ENCODE measurements around the gene GLIS2.
"Not testable (repeated sequence)": the region's sequence is repeated elsewhere in the genome, so short reads cannot be mapped to it uniquely, and the experiment has no call there.

GLIS2 gene

DNA sequence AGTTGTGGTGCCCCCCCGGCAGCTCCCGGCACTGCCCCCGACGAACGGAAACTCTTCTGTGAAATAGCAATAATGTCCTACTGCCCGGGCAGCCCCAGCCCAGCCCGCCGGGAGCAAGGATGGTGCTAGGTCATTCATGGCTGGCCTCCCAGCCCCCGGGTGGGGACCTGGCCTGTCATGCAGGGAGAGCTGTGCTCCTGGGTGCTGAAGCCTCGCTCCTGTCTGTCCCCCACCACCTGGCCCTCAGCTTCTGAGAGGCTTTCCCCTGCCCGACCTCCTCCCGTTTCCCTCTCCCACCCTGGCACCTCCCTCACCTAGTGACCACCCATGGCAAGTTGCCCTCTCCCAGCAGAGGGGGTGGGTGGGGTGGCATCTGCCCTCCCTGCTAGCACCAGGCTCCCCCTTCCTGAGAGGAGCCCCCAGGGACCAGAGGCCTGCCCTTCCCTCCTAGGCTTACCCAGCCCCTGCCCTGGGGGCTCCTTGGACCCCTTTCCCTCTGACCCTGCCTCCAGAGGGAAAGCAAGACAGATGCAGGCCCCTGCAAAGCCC lies 21.7 kb downstream of the GLIS2 start:
- no peak for DNase-seq

DNA sequence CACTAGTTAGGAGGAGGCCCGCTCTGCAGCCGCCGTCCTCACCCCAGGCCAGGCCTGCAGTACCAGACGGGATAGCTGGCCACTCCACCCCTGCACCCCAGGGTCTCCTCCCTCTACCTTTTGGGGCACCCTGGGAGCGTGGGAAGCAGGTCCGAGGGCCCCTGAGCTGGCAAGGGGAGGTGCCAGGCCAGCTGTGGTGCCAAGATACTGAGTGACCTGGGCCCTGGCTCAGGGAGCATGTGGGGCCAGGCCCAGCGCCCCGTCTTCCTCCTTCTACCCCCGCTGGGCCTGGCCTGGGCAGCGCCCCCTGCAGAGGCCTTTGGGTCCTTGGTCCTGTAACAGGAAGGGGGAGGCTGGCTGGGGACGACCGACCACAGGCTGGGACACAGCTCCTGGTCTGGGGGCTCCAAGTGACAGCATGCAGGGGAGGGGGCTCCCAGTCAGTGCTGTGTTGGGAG lies 22.3 kb downstream of the GLIS2 start:
- no peak for DNase-seq

DNA sequence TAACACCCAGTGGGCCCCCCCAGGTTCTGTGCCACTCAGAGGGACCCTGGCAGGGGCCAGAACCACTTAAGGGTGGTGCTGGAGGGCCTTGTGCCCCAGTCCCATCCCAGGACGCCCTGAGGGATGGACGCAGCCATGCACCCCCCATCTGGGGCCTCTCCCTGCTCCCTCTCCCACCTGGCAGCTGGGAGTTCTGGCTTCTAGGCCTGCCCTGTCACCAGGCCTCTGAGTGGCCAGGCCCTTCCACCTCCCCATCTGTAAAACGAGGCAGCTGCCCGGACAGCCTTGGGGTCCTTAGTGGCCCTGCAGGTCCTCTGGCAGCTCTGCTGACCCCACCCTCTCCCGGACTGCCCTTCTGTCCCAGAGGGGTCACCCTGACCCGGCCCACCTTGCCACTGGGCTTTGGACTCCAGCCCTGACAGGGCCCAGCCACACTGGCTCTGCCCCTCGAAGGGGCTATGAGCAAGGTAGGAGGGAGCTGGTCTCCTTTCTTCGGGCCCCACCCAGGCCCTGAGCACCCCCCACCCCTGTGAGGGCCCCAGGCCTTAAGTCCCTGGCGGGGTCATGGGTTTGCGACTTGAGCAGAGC lies 22.9 kb downstream of the GLIS2 start:
- no peak for DNase-seq

DNA sequence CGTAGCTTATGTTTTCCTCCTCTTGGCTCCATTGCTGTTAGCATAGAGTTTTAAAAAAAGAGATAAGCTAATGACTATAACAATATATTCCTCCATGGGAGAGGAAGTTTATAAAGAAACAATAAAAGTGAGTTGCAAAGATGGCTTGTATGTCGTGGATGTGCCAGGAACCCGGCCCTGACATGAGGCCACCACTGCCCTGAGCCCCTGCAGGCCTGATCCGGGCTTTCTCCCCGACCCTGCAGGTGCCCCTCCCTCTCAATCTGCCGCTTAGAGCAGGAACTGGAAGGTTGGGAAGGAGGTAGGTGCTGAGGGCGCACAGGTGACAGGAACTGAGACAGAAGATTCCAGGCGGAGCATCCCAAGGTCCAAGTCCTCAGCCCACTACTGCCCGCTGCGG lies 23.6 kb downstream of the GLIS2 start:
- DNase-seq: no peak

DNA sequence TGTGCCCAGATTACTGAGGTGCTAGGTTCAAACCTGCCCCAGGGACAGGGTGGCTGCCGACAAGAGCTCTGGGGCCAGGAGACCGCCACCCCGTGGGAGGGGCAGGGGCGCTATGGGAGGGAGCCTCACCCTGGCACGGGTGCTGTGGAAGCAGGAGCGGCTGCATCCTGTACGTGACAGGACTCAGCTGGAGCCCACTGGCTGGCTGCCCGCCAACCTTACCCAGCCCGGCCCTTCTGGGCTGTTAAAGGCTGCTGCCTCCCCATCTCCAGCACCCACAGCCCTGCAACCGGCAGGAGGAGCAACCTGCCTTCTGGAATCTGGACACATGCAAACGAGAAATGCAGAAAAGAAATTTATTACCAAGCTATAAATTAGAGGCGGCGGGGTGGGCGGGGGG lies 24.0 kb downstream of the GLIS2 start:
- no peak for DNase-seq

DNA sequence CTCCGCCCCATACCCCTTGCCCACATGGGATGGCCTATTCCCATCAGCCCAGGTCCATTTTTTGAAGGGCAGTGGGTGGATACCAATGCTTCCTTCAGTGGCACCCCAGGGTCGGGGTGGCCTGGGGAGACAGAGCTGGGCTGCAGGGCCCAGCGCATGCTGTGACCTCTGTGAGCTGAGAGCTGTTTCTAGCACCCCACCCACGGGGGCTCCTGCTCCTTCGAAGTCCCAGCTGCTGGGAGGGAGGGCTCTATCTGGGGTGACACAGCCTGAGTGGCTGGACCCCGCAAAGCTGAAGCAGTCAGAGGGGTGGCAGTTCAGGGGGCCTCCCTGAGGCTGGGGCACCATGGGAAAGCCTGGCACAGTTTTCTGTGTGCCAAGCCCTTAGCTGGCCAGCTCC lies 24.6 kb downstream of the GLIS2 start:
- no peak for DNase-seq

DNA sequence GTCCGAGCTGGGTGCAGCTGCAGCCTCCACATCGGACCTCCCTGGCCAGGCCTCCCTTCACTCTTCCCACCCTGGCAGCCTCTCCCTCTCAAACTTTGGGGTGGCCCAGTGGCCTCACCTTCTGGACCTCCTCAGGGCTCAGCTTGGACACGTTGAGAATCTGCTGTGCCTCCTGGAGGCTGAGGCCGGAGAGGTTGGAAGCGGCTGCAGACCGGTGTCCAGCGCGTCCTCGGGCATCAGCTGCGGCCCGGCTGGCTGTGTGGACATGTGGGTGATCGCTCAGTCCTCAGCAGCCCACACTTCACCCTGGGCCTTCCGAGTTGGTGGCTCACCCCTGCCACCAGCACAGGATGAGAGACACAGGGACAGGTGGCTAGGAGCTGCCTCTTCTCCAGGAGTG lies 25.4 kb downstream of the GLIS2 start:
- no peak for DNase-seq

DNA sequence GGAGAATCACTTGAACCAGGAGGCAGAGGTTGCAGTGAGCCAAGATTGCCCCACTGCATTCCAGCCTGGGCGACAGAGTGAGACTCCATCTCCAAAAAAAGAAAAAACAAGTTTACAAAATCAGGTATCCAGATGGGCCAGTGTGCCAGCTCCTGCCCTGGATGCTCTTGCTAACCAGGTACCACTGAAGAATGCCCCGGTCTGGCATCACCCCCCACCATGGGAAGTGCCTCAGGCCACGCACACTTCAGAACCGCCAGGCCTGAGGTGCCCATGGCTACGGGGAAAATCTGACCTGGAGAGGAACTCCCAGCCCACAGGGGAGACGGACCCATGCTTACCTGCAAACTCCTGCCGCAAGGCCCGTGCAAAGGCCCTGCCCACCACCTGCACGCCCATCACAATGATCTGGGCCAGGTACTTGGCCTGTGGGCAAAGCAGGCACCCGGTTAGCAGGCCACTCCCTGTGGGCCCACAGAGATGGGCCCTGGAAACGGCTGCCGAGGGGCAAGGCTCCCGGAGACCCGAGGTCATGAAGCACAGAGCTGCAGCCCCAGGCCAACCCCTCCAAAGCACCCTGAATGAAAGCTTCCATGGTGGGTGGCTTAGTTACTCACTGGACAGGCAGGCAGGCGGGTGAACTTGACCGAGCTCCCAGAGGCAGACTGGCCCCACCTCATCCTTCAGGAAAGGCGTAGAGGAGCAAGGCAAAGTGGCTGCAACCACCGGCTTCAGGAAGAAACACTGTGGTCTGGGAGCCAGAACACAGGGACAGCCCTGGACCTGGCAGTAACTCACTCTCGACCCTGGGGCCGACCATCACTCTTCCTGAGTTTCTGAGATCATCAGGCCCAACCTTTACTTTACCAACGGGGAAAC lies 27.2 kb downstream of the GLIS2 start:
- no peak for DNase-seq

DNA sequence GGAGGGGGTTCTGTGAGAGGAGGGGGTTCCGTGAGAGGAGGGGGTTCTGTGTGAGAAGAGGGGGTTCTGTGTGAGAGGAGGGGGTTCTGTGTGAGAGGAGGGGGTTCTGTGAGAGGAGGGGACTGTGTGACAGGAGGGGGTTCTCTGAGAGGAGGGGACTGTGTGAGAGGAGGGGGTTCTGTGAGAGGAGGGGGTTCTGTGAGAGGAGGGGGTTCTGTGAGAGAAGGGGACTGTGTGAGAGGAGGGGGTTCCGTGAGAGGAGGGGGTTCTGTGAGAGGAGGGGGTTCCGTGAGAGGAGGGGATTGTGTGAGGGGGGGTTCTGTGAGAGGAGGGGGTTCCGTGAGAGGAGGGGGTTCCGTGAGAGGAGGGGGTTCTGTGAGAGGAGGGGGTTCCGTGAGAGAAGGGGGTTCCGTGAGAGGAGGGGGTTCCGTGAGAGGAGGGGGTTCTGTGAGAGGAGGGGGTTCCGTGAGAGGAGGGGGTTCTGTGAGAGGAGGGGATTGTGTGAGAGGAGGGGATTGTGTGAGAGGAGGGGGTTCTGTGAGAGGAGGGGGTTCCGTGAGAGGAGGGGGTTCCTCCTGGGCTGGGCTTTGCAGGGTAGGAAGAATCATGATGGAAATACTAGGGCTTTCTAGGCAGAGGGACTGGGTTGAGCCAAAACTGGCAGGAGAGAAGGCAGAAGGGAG lies 28.6 kb downstream of the GLIS2 start:
- DNase-seq: not testable (repeated sequence)

DNA sequence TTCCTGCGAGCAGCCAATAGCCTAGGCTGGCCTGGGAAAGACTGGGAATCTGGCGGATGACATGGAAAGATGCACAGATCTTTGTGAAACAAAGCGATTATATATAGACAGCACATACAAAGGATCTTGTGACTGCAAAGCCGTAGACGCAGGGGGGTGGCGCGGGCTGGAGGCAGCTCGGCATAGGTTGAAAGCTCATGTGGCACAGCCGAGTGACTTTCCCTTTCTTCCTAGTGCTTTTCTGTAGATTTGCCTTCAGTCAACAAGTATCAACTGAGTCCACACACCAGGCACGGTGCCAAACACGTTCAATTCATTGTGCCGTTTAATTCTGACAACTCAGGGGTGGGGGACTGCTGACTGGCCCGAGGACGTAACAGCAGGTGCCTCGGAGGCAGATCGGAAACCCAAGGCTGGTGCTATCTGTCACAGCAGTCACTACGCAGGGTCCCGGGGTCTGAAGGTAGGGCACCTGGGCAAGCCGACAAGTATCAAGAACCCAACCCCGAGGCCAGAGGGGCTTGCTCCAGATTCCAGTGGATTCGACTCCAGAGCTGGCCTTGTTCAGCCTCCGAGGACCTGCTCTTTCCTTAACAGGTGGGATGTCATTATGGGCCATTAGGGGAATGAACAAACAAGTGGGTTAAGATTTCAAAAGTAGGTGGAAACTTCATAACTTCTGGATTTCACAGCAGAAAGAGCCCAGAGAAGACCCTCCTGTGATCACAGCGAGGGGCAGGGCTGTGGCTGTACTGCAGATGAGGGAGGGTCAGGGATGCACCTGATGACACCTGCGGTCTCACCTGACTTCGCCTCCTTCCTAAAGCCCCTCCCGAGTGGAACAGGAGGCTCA lies 29.3 kb downstream of the GLIS2 start:
- no peak for DNase-seq

DNA sequence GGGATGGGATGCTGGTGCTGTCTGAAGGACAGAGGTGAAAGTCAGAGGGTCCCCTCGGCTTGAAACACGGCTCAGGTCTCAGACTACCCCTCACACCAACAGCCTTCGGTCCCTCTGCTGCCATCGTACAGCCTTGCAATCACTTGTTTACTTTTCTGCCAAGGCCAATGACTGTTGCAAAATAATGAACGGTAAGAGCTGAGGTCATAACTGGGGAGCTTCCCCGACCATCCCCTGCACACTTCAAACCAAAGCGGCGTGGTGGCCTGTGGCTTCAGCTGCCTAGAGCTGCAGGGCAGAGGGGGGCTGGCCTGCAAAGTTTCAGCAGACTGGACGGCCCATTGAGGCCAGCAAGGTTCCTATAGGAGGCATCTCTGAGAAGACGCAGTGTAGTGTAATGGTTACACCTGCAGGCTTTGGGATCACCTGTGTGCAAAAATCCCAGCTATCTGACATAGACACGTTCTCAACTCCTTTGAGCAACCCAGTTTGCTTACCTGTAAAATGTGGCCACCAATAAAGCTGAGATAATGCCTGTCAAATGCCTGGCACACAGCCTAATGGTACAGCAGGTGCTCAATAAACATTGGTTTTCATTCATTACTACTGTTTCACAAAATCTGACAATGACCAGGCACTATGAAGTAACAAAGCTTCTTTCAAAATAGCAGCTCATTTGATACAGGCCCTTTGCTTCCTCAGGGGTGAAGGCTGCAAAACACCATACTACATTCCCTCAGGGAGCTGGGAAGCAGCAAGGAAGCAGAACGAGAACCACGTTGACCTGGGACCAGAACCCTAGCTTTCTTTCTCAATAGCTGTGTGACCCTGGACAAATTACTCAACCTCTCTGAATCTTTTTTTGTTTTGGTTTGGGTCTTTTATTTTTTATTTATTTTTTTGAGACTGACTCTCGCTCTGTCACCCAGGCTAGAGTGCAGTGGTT lies 30.2 kb downstream of the GLIS2 start:
- DNase-seq: no peak

DNA sequence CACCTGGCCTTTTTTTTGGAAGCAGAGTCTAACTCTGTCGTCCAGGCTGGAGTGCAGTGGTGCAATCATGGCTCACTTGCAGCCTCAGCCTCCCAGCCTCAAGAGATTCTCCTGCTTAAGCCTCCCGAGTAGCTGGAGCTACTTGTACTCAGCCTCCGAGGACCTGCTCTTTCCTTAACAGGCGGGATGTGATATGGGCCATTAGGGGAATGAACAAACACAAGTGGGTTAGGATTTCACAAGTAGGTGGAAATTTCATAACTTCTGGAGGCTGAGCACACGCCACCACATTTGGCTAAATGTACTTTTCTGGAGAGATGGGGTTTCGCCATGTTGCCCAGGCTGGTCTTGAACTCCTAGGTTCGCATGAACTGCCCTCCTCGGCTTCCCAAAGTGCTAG lies 31.1 kb downstream of the GLIS2 start:
- no peak for DNase-seq

DNA sequence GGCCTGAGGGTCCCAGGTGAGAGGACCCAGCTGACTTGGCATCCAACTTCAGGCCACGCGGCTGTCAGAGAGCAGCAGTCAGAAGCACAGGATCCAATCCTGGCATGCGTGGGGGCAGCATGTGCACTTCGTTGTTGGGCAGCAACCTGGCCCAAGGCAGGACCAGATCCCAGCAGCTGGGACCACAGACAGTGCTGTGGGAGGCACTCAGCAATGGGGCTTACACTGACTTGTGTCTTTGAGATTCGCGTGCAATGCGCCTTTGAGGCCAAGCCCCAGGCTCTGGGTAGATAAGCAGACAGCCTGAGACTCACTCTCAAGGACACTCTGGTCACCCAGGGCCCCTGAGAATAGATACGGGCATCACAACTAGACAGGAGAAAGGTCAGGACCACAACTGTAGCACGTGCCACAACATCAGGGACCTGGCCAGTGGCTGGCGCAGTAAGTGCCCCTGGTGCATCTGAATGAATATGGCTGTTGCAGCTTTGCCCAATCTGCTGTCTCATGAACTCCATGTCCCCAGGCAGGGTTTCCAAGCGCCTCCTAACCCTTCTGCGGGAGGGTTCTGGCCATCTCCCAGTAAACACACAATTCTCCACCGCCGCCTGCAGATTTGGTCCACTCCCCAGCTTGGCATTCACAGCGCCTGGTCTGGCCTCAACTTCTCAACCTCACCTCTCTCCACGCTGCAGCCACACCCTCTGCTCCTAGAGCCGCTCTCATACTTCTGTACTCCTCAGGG lies 32.1 kb downstream of the GLIS2 start:
- no peak for DNase-seq

DNA sequence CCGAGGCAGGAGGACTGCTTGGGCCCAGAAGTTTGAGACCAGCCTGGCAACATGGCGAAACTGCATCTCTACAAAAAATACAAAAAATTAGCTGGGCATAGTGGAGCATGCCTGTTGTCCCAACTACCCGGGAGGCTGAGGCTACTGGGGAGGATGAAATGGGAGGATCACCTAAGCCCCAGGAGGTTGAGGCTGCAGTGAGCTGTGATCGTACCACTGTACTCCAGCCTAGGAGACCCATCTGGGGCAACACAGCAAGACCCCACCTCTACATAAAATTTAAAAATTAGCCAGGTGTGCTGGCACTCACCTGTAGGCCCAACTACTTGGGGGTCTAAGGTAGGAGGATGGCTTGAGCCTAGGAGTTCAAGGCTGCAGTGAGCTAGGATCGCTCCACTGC lies 33.5 kb downstream of the GLIS2 start:
- DNase-seq: no peak

DNA sequence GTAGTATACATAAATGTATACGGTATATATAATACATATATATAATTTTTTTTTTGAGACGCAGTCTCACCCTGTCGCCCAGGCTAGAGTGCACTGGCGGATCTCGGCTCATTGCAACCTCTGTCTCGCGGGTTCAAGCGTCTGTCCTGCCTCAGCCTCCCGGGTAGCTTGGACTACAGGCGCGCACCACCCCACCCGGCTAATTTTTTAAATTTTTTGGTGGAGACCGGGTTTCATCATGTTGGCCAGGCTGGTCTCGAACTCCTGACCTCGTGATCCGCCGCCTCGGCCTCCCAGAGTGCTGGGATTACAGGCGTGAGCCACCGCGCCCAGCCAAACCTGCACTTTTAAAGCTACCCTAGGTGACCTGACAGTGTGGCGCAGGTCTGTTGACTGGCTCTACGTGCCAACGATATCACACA lies 34.5 kb downstream of the GLIS2 start:
- DNase-seq: no peak

DNA sequence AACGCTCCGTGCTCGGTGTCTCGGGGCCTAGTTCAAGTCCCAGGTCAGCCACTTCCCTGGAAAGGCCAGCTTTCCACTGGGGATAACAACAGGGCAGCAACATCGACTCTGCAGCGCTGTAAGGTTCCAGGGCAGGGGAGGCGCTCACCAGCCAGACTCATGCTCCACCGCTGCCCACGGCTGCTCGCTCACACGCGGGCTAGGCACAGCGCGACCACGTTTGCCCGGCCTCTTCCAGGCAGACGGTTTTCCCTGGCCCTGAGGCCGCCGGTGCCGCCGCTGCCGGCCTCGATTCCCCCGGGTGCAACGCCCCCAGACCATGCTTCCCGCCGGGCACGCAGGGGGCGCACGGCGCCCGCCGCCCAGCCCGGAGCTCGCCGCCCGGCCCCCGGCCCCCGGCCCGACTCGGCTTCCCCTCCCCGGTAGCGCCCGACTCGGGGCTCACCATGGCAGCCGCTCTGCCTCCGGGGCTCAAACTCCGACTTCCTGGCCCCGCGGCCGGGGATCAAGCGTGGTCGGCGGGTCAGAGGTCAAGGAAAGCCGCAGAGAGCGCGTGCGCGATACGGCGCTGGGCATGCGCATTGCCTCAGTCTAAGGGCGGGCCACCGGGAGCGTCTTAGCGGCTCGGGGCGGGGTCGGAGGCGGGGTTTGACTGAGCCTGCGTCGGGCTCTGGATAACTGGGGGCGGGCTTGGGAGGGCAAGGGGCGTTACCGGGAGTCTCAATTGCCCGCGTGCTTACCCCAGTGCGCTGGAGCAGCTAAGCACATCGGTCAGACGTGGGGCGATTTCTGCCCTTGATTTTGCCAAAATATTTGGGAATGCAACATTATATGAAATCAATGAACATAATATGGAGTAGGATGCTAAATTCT lies 35.2 kb downstream of the GLIS2 start, which contains the start of gene PAM16:
Gene PAM16 (minus strand): TSS at position 535 of the 873 bp plus-strand sequence. CDS start 87 bp downstream, at position 448.
- peak; percentile 99 for DNase-seq

DNA sequence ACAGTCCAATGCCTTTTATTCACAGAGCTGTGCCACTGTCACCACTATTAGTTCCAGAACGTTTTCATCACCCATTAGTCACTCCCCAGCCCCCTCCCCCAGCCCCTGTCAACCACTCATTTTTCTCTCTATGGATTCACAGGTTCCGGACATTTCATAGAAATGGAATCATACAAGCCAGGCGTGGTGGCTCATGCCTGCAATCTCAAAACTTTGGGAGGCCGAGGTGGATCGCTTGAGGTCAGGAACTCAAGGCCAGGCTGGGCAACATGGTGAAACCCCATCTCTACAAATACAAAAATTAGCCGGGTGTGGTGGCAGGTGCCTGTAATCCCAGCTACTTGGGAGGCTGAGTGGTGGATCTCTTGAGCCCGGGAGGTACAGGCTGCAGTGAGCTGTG lies 36.0 kb downstream of the GLIS2 start:
- no peak for DNase-seq

DNA sequence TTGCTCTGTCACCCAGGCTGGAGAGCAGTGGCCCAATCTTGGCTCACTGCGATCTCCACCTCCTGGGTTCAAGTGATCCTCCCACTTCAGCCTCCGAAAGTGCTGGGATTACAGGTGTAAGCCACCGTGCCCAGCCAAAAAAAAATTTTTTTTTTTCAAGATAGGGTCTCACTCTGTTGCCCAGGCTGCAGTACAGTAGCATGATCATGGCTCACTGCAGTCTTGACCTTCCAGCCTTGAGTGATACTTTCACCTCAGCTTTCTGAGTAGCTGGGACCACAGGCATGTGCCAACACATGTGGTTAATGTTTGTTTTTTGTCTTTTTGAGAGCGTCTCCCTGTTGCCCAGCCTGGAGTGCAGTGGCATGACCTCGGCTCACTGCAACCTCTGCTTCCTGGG lies 37.0 kb downstream of the GLIS2 start:
- DNase-seq: no peak

DNA sequence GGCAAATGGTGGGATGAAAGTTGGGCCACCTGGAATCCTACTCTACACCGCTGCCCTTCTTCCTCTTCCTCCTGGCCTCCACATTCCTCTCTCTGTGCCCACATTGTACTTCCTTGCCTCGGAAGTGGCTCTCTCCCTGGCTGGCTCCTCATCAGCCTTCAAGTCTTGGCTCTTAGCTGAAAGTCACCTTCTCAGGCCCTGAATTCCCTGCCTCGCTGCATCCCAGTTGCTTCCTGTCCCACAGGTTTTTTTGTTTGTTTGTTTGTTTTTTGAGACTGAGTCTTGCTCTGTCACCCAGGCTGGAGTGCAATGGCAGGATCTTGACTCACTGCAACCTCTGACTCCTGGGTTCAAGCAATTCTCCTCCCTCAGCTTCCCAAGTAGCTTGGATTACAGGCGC lies 37.8 kb downstream of the GLIS2 start:
- no peak for DNase-seq
